ENCODE measurements around the gene RFFL.

- TF ChIP-seq, protein P1, sequence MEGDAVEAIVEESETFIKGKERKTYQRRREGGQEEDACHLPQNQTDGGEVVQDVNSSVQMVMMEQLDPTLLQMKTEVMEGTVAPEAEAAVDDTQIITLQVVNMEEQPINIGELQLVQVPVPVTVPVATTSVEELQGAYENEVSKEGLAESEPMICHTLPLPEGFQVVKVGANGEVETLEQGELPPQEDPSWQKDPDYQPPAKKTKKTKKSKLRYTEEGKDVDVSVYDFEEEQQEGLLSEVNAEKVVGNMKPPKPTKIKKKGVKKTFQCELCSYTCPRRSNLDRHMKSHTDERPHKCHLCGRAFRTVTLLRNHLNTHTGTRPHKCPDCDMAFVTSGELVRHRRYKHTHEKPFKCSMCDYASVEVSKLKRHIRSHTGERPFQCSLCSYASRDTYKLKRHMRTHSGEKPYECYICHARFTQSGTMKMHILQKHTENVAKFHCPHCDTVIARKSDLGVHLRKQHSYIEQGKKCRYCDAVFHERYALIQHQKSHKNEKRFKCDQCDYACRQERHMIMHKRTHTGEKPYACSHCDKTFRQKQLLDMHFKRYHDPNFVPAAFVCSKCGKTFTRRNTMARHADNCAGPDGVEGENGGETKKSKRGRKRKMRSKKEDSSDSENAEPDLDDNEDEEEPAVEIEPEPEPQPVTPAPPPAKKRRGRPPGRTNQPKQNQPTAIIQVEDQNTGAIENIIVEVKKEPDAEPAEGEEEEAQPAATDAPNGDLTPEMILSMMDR (conservative IDR thresholded peaks at IDR 0.05; ENCODE audit: low read depth, low read length): no peak
- TF ChIP-seq SMC3 (IDR thresholded peaks at IDR 0.05; ENCODE audit: low read depth, low read length) (no peak), POLR2A (IDR thresholded peaks at IDR 0.05; ENCODE audit: low read depth, low read length) (no peak), RAD21 (IDR thresholded peaks at IDR 0.05; ENCODE audit: low read length) (no peak), FOS (IDR thresholded peaks at IDR 0.05; ENCODE audit: low read depth, low read length) (no peak), RFX5 (IDR thresholded peaks at IDR 0.05; ENCODE audit: low read depth, low read length) (no peak), BHLHE40 (IDR thresholded peaks at IDR 0.05; ENCODE audit: low read depth, low read length) (no peak), CHD1 (IDR thresholded peaks at IDR 0.05; ENCODE audit: low read depth, low read length) (no peak)
- TF ChIP-seq, protein P2, sequence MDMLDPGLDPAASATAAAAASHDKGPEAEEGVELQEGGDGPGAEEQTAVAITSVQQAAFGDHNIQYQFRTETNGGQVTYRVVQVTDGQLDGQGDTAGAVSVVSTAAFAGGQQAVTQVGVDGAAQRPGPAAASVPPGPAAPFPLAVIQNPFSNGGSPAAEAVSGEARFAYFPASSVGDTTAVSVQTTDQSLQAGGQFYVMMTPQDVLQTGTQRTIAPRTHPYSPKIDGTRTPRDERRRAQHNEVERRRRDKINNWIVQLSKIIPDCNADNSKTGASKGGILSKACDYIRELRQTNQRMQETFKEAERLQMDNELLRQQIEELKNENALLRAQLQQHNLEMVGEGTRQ (IDR thresholded peaks at IDR 0.05; ENCODE audit: low read depth, low read length): no peak
Measured at GRCh38 chr17:34990921-34991365, 72.6 kb downstream of the RFFL start.
